Neutrophil (primary cell): ENCODE results near the gene TRIM42.

Experiments used
- H3K27ac ChIP-seq: fragments of 200-600 bp; sonication (generic); 2 replicates; pipeline ENCODE4 v1.5.1; 2016; ENCODE audit warnings: mild to moderate bottlenecking, moderate library complexity
- H3K27me3 ChIP-seq: fragments of 200-600 bp; sonication (generic); 2 replicates; pipeline ENCODE4 v1.6.0; 2016; ENCODE audit warnings: mild to moderate bottlenecking
- H3K36me3 ChIP-seq: fragments of 200-600 bp; sonication (generic); 2 replicates; pipeline ENCODE4 v1.5.1; 2017
- H3K4me1 ChIP-seq, 2 experiments: fragments of 200-600 bp in 1 of 2; sonication (generic) in 1 of 2; 1 replicate in 1 of 2; 2 replicates in 1 of 2; pipeline versions ENCODE4 v1.5.1 to v1.6.1; 2013 to 2016; ENCODE audit warnings: low read depth in 1 of 2, low read length in 1 of 2, mild to moderate bottlenecking in 1 of 2, moderate library complexity in 1 of 2; ENCODE audit not compliant: control insufficient read depth in 1 of 2, insufficient read depth in 1 of 2
- H3K4me3 ChIP-seq, 2 experiments: fragments of 200-600 bp in 1 of 2; sonication (generic) in 1 of 2; 1 replicate in 1 of 2; 2 replicates in 1 of 2; pipeline ENCODE4 v1.5.1; 2013 to 2016; ENCODE audit warnings: low read depth in 1 of 2, low read length in 1 of 2, mild to moderate bottlenecking in 1 of 2, moderate library complexity in 1 of 2
- H3K9me3 ChIP-seq: fragments of 200-600 bp; sonication (generic); 2 replicates; pipeline ENCODE4 v1.5.1; 2016
- TF ChIP-seq, protein P1 (sequence below): fragments of 200-600 bp; sonication (generic); IDR thresholded peaks from 2 replicates; pipeline ENCODE4 v1.5.1; 2016; ENCODE audit warnings: antibody characterized with exemption

TRIM42 gene

DNA sequence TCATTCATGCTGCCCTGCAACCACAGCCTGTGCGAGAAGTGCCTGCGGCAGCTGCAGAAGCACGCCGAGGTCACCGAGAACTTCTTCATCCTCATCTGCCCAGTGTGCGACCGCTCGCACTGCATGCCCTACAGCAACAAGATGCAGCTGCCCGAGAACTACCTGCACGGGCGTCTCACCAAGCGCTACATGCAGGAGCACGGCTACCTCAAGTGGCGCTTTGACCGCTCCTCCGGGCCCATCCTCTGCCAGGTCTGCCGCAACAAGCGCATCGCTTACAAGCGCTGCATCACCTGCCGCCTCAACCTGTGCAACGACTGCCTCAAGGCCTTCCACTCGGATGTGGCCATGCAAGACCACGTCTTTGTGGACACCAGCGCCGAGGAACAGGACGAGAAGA is 4.7 kb downstream of the TRIM42 start:
- Histone ChIP-seq H3K27me3 (no peaks in the 10 kb centered on the region), H3K9me3 (no peaks in the 10 kb centered on the region), H3K4me3 (no peak overlapping the region), H3K4me1 (no peaks in the 10 kb centered on the region), H3K36me3 (no peaks in the 10 kb centered on the region), H3K27ac (no peak overlapping the region)
- TF ChIP-seq, protein P1, sequence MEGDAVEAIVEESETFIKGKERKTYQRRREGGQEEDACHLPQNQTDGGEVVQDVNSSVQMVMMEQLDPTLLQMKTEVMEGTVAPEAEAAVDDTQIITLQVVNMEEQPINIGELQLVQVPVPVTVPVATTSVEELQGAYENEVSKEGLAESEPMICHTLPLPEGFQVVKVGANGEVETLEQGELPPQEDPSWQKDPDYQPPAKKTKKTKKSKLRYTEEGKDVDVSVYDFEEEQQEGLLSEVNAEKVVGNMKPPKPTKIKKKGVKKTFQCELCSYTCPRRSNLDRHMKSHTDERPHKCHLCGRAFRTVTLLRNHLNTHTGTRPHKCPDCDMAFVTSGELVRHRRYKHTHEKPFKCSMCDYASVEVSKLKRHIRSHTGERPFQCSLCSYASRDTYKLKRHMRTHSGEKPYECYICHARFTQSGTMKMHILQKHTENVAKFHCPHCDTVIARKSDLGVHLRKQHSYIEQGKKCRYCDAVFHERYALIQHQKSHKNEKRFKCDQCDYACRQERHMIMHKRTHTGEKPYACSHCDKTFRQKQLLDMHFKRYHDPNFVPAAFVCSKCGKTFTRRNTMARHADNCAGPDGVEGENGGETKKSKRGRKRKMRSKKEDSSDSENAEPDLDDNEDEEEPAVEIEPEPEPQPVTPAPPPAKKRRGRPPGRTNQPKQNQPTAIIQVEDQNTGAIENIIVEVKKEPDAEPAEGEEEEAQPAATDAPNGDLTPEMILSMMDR: no peak

DNA sequence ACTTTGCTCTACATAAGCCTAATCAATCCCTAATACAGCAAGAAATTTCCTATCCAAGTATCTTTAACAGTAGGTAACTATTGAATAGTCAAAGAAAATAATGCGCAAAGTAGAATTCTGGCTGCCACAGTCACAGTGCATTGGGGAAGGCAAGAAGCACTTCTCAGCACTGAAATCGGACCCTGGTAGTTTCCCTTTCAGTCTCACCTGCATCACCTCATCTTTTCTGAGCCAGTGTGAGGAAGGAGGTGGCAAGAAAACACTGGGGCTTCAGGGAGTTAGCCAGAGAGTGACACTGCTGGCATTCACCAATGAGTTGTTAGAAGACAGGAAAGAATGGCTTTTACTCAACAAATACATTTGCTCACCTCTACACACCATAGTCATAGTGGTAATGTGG is 8.3 kb downstream of the TRIM42 start:
- Histone ChIP-seq H3K27me3 (no peaks in the 10 kb centered on the region), H3K9me3 (no peaks in the 10 kb centered on the region), H3K27ac (no peak overlapping the region), H3K4me1 (no peaks in the 10 kb centered on the region), H3K36me3 (no peaks in the 10 kb centered on the region), H3K4me3 (no peak overlapping the region)
- TF ChIP-seq, protein P1: no peak

DNA sequence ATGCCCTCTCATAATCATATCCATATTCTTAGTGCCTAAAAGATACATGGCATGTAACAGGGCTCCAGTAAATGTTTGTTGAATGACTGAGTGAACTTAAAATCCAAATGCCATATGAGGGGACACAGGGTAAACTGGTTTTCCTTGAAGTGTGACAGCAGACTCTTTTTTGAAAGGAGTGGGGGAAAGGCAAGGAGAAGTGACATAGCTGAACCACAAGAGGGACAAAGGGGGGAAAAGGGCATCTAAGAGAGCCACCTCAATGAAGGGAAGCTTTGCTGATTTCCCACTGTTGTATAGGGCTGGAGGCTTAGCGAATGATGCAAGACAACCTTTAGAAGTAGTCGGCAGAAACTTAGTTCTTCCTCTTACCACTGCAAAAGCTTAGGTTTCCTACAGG is 9.1 kb downstream of the TRIM42 start:
- no peak overlapping the region for H3K27ac ChIP-seq
- no peaks in the 10 kb centered on the region for H3K27me3 ChIP-seq
- H3K4me1 ChIP-seq: no peaks in the 10 kb centered on the region
- H3K36me3 ChIP-seq: no peaks in the 10 kb centered on the region
- H3K4me3 ChIP-seq: no peak overlapping the region
- H3K9me3 ChIP-seq: no peaks in the 10 kb centered on the region
- TF ChIP-seq, protein P1: no peak

DNA sequence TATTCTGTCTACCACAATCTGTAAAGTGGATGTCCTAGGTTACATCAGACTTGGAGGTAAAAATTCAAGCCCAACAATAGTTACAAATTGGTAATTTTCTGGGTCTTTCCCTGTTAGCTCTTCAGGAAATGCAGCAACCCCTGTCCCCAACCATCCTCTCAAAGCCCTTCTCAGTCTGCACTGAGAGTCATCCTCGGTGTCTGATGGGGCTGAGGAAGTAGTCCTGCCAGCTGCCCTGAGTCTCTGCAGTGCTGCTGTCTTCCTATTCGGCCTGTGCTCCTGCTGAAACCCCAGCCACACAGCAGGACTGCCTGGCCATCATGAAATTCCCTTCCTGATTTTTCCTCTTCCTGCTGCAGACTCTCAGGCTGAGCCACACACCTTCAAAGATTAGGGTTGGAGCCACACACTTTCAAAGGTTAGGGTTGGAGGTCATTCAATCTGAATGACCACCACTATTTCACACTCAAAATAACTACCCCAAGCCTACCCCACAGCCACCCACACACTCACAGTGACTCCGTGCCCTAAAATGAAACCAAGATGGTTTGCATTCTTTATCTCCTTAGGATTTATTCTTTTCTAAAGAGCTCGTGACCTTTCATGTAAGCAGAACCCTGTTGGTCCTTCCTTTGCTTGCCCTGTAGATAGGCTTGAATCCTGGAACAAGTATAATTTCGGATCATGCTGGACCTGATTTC is 17.6 kb downstream of the TRIM42 start:
- Histone ChIP-seq H3K27me3 (no peaks in the 10 kb centered on the region), H3K4me1 (no peaks in the 10 kb centered on the region), H3K4me3 (no peak overlapping the region), H3K9me3 (no peaks in the 10 kb centered on the region), H3K27ac (no peak overlapping the region), H3K36me3 (no peaks in the 10 kb centered on the region)
- TF ChIP-seq, protein P1: no peak

DNA sequence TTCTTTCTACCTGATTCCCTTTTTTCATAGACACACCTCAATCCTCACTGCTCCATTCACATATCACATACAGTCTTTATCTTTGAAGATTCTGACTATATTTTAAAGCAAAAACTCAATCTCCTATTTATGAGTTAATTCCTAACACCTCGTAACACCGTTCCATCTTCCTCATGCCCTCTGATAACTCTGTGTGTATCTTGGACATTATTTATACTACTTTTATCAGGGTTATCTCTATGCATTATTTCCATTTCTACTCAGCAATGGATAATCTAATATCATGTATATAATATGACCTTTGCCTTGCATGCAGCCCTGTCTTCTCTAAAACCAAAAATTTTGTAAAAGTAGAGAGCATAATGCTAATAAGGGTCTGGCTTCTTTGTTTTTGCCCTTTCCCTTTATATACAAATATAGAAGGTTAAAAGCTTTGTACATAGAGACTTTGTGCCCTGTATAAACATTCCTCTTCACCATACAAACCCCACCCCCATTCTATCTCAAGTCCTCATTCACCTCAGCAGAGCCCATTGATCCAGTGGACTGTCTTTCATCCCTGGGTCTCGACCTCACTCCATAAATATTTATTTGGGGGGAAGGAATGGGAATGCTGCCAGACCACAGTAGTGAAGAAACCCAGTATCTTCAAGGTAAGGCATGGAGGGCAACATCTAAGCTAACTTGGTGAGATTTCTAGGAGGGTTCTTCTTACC is 21.8 kb downstream of the TRIM42 start:
- Histone ChIP-seq H3K9me3 (no peaks in the 10 kb centered on the region), H3K4me3 (no peak overlapping the region), H3K4me1 (no peaks in the 10 kb centered on the region), H3K27ac (no peak overlapping the region), H3K27me3 (no peaks in the 10 kb centered on the region), H3K36me3 (no peaks in the 10 kb centered on the region)
- TF ChIP-seq, protein P1: no peak
